Ovary (tissue), 9 donors: ENCODE data around the gene PGD. TPM values are rescaled to one million over a fixed set of nuclear protein-coding genes. Genes with fewer than 3 reads are reported as not detected.
"Not testable (repeated sequence)": the region's sequence is repeated elsewhere in the genome, so short reads cannot be mapped to it uniquely, and the experiment has no call there.

ENCODE experiments used
- DNase-seq, 5 donors: peaks; one replicate each; pipeline ENCODE4 v3.0.0-alpha.2; 2019 to 2020
- H3K27ac ChIP-seq, 2 donors: fragments of 200-600 bp; one replicate each; pipeline versions ENCODE4 v1.5.1 to v1.8.0; 2019 to 2022
- H3K27me3 ChIP-seq: fragments of 200-600 bp; one replicate; pipeline ENCODE4 v1.8.0; 2022
- H3K36me3 ChIP-seq: fragments of 200-600 bp; sonication (generic); one replicate; pipeline ENCODE4 v1.5.1; 2019
- H3K4me1 ChIP-seq: one replicate; pipeline ENCODE4 v1.8.1; 2013; ENCODE audit warnings: mild to moderate bottlenecking, moderate library complexity; ENCODE audit not compliant: insufficient read depth
- H3K4me3 ChIP-seq: fragments of 200-600 bp; sonication (generic); one replicate; pipeline ENCODE4 v1.5.1; 2017
- H3K9me3 ChIP-seq, 2 donors: fragments of 200-600 bp in 1 of 2; sonication (generic) in 1 of 2; one replicate each; pipeline versions ENCODE4 v1.5.1 to v1.8.1; 2013 to 2019; ENCODE audit warnings: mild to moderate bottlenecking in 1 of 2, moderate library complexity in 1 of 2
- EP300 ChIP-seq: sonication (generic); formaldehyde crosslinking; IDR thresholded peaks from one replicate; pipeline ENCODE4 v1.6.1; 2017; ENCODE audit warnings: antibody characterized with exemption
- POLR2A ChIP-seq: fragments of 450-650 bp; IDR thresholded peaks from one replicate; pipeline ENCODE4 v1.6.1; 2017; ENCODE audit warnings: antibody characterized with exemption, mild to moderate bottlenecking, moderate library complexity
- WGBS, 3 donors: extraction: QIAGEN DNeasy Blood & Tissue Kit in 1 of 3; methylation state at CpG; one replicate each; pipeline versions ENCODE4 v1.1.5 to v1.1.7; 2013 to 2017; 5-methylcytosine and 5-hydroxymethylcytosine counted together
- intact Hi-C, 4 donors: fragments of 100-400 bp; cut with DNase I; formaldehyde crosslinking; loops; one replicate each; pipeline versions ENCODE4 v1.11.0 to v1.15.1; 2022 to 2023
- polyA plus RNA-seq, 2 donors: library from polyadenylated mRNA; stranded (reverse); fragments of 200-250 nt in 1 of 2; fragments of 350-450 nt in 1 of 2; fragmentation: Illumina TruSeq in 1 of 2; extraction: RNeasy Lipid Tissue Mini Kit (QIAGEN cat#74804) in 1 of 2; gene quantifications; one replicate each; pipeline ENCODE4 v1.2.3, GENCODE V29; 2013 to 2014
- total RNA-seq, 7 donors: library from RNA; depleted of rRNA in 2 of 7; stranded (reverse); fragments of >200 nt in 2 of 7; fragmentation: NEBNext Ultra II Directional in 3 of 7; extraction: Animal tissue kit (Norgen Biotek cat#: 25700) in 3 of 7; gene quantifications; one replicate each; pipeline versions ENCODE4 v1.1.0 to v1.2.4, GENCODE V29; 2016 to 2023
- TF ChIP-seq, protein P1 (sequence below), 3 donors: fragments of 450-650 bp in 2 of 3; fragments of 200-600 bp in 1 of 3; IDR thresholded peaks; one replicate each; pipeline versions ENCODE4 v1.5.1 to v1.8.0; 2016 to 2022; ENCODE audit warnings: antibody characterized with exemption in 3 of 3, mild to moderate bottlenecking in 1 of 3
- donor health status: DM: no; HTN: no; CAD: no; lungs with moderate emphysema.
- donor health status: DM: no; HTN: no; CAD: no.
- donor health status: Bipolar disorder and iron deficiency.
- donor health status: DM: yes; HTN: yes; CAD: no.
- donor health status: DM: no; HTN: no; CAD: no.
- donor health status: DM: yes; HTN: yes; CAD: no.

PGD gene
- total and polyA plus RNA-seq, 9 donors = 32.0 to 149 (median 52.8) TPM

DNA sequence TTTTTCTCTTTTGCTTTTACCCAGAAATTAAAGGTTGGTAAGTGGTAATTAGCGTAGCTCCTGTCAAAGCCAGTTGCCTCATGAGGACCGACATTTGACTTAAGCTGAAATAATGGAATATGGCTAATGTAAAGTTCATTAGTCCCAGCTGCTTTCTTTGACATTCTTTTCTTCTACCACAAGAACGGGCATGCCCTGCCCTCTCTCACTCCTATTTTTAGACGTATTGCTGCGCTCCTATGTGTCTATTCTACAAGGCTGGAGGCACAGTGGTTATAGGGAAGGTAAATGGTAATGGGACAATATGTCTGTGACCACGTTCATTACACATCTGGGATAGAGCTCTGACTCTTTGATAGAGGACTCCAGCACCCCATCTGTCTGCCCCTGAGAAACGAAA, 57.8 kb downstream of the PGD start:
- no peak for DNase-seq

GRCh38 chr1:10457462-10457861, 58.6 kb downstream of the PGD start:
- DNase-seq, H3K4me3 ChIP-seq, H3K4me1 ChIP-seq, H3K27ac ChIP-seq, H3K27me3 ChIP-seq, intact Hi-C loops, H3K36me3 ChIP-seq, H3K9me3 ChIP-seq: not testable (repeated sequence)
- 52 to 59% (median 59%) methylated on average over 7 of the region's 7 CpGs for WGBS, 3 donors

More for the DNA sequence above, 57.8 kb downstream of the PGD start:
- intact Hi-C loops = no loop called here
- no peak overlapping the region for H3K27ac ChIP-seq
- H3K36me3 ChIP-seq = no peaks in the 10 kb centered on the region
- TF ChIP-seq, protein P1, sequence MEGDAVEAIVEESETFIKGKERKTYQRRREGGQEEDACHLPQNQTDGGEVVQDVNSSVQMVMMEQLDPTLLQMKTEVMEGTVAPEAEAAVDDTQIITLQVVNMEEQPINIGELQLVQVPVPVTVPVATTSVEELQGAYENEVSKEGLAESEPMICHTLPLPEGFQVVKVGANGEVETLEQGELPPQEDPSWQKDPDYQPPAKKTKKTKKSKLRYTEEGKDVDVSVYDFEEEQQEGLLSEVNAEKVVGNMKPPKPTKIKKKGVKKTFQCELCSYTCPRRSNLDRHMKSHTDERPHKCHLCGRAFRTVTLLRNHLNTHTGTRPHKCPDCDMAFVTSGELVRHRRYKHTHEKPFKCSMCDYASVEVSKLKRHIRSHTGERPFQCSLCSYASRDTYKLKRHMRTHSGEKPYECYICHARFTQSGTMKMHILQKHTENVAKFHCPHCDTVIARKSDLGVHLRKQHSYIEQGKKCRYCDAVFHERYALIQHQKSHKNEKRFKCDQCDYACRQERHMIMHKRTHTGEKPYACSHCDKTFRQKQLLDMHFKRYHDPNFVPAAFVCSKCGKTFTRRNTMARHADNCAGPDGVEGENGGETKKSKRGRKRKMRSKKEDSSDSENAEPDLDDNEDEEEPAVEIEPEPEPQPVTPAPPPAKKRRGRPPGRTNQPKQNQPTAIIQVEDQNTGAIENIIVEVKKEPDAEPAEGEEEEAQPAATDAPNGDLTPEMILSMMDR (IDR thresholded peaks at IDR 0.05) = no peak
- no peak for TF ChIP-seq EP300
- no peak for TF ChIP-seq POLR2A
- H3K27me3 ChIP-seq = no peaks in the 10 kb centered on the region
- 80 to 81% (median 80%) methylated on average over 7 of the region's 7 CpGs for whole genome bisulfite sequencing, 3 donors
- no peaks in the 10 kb centered on the region for H3K9me3 ChIP-seq
- no peak overlapping the region for H3K4me3 ChIP-seq
- H3K4me1 ChIP-seq = no peaks in the 10 kb centered on the region

DNA sequence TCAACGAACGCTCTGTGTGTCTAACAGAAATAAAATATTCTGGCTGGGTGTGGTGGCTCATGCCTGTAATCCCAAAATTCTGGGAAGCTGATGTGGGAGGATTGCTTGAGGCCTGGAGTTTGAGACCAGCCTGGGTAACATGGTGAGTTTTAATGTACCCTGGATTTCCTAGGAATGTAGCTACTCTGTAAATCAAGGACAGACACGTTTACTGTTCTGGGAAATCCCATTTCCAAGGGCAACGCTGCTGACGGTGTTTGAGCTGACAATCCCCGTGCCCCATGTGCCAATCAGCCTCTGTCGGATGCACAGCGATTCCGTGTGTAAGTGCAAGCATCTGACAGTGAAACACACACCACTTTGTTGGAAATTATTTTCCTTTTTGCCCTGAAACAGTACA, 59.0 kb downstream of the PGD start:
- DNase-seq = no peak
- intact Hi-C loops = no loop called here
- 41 to 53% (median 42%) methylated on average over 9 of the region's 9 CpGs for WGBS, 3 donors

DNA sequence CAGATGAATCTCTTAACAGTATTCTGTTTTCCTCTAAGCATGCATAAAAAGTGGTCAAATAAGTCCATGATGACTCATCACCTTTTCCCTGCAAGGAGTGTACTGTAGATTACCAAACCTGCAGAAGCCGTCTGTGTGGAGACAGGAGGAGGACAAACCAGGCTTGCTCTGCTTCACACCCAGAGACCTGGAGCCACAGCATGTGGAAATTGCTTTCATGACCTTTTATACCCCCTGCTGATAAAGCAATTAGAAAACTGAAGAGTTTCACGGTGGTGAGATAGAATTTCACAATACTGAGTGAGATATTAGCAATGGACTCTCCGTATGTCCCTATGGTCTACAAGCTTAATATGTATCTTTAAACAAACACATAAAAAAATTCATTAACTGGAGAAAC, 60.3 kb downstream of the PGD start:
- WGBS, 3 donors = 26 to 35% (median 29%) methylated on average over 3 of the region's 3 CpGs

More for the DNA sequence above, 59.0 kb downstream of the PGD start:
- no peaks in the 10 kb centered on the region for H3K27me3 ChIP-seq
- H3K4me3 ChIP-seq = no peak overlapping the region
- no peaks in the 10 kb centered on the region for H3K4me1 ChIP-seq
- H3K27ac ChIP-seq = no peak overlapping the region
- no peaks in the 10 kb centered on the region for H3K9me3 ChIP-seq
- TF ChIP-seq, protein P1 (IDR thresholded peaks at IDR 0.05) = no peak
- TF ChIP-seq POLR2A = no peak
- no peak for TF ChIP-seq EP300
- H3K36me3 ChIP-seq = no peaks in the 10 kb centered on the region

GRCh38 chr1:10467078-10467477, 68.2 kb downstream of the PGD start:
- Histone ChIP-seq H3K36me3 (no peaks in the 10 kb centered on the region), H3K27me3 (no peaks in the 10 kb centered on the region), H3K4me3 (no peak overlapping the region), H3K4me1 (no peaks in the 10 kb centered on the region), H3K27ac (no peak overlapping the region), H3K9me3 (no peaks in the 10 kb centered on the region)
- WGBS, 3 donors = 90 to 97% (median 96%) methylated on average over 2 of the region's 2 CpGs
- TF ChIP-seq EP300 = no peak
- TF ChIP-seq, protein P1 (IDR thresholded peaks at IDR 0.05) = no peak
- TF ChIP-seq POLR2A = no peak
- intact Hi-C loops = no loop called here
- DNase-seq = no peak

More for the DNA sequence above, 60.3 kb downstream of the PGD start:
- no peak for DNase-seq
- Histone ChIP-seq H3K27me3 (no peaks in the 10 kb centered on the region), H3K27ac (no peak overlapping the region), H3K36me3 (no peaks in the 10 kb centered on the region), H3K4me3 (no peak overlapping the region), H3K4me1 (no peaks in the 10 kb centered on the region), H3K9me3 (no peaks in the 10 kb centered on the region)
- TF ChIP-seq, protein P1 (IDR thresholded peaks at IDR 0.05) = no peak
- TF ChIP-seq POLR2A (no peak), EP300 (no peak)
- intact Hi-C loops = no loop called here
